AG09319 (cell line): ENCODE measurements around the gene KSR2.
"Not testable (repeated sequence)": the region's sequence is repeated elsewhere in the genome, so short reads cannot be mapped to it uniquely, and the experiment has no call there.

Experiments used
- DNase-seq: peaks from one replicate; pipeline ENCODE4 v3.0.0-alpha.2; 2010; ENCODE audit warnings: low read depth; ENCODE audit errors: extremely low read depth
- TF ChIP-seq, protein P1 (sequence below): IDR thresholded peaks from 2 replicates; pipeline ENCODE4 v1.5.1; 2011; ENCODE audit warnings: low read depth, mild to moderate bottlenecking, inconsistent platforms, low read length, moderate library complexity

The KSR2 gene

GRCh38 chr12:118011377-118011776 is 42.6 kb upstream of the KSR2 start:
- TF ChIP-seq, protein P1, sequence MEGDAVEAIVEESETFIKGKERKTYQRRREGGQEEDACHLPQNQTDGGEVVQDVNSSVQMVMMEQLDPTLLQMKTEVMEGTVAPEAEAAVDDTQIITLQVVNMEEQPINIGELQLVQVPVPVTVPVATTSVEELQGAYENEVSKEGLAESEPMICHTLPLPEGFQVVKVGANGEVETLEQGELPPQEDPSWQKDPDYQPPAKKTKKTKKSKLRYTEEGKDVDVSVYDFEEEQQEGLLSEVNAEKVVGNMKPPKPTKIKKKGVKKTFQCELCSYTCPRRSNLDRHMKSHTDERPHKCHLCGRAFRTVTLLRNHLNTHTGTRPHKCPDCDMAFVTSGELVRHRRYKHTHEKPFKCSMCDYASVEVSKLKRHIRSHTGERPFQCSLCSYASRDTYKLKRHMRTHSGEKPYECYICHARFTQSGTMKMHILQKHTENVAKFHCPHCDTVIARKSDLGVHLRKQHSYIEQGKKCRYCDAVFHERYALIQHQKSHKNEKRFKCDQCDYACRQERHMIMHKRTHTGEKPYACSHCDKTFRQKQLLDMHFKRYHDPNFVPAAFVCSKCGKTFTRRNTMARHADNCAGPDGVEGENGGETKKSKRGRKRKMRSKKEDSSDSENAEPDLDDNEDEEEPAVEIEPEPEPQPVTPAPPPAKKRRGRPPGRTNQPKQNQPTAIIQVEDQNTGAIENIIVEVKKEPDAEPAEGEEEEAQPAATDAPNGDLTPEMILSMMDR: no peak
- no peak for DNase-seq

GRCh38 chr12:118010903-118011302 is 42.1 kb upstream of the KSR2 start:
- no peak for DNase-seq
- TF ChIP-seq, protein P1: no peak

DNA sequence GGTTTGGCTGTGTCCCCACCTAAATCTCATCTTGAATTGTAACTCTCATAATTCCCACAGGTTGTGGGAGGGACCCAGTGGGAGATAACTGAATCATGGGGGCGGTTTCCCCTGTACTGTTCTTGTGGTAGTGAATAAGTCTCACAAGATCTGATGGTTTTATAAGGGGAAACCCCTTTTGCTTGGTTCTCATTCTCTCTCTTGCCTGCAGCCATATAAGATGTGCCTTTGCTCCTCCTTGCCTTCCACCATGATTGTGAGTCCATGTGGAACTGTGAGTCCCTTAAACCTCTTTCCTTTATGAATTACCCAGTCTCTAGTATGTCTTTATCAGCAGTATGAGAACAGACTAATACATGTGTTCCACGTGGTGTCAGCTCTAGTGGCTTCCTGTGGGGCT is 31.0 kb upstream of the KSR2 start:
- DNase-seq: not testable (repeated sequence)

- no peak for DNase-seq
- TF ChIP-seq, protein P1: no peak
These were observed 29.9 kb upstream of the KSR2 start for GRCh38 chr12:117998719-117999118.

DNA sequence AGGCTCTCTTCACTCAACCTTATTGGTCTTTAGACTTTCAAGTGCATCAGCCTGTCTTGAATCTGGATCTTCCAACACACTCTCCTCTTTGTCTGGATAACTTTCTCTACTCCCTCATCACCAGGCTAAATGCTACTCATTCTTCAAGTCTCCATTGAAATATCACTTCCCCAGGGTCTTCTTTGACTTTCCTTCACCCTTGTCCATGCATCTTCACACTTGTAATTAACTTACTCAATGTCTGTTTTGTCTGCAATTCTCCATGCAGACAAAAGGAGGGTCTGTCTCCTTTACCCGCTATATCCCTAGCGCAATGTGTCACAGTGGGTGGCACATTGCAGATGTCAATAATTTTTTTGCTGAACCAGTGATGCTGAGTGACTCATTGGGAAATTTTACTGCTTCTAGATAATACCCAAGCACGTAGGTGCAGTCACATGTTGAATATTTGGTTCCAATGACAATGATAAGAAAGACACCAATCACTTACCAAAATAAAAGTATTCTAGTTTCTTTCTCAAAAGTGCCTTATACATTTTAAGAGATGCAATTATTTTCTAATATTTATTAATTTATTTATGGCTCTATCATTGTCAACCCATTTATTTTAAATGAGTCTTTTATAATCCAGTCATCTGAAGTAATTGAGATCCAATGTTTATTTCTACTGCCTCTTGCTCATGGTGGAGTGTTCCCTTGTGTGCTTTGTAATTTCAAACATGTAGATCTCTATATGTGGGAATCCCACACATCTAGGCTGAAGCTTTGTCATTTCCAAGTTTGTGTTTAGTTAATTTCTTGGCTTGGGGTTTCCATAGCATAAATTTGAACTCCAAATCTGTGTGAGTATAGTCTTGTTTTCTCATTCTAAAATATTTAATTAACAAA is 26.0 kb upstream of the KSR2 start:
- TF ChIP-seq, protein P1: no peak
- no peak for DNase-seq

DNA sequence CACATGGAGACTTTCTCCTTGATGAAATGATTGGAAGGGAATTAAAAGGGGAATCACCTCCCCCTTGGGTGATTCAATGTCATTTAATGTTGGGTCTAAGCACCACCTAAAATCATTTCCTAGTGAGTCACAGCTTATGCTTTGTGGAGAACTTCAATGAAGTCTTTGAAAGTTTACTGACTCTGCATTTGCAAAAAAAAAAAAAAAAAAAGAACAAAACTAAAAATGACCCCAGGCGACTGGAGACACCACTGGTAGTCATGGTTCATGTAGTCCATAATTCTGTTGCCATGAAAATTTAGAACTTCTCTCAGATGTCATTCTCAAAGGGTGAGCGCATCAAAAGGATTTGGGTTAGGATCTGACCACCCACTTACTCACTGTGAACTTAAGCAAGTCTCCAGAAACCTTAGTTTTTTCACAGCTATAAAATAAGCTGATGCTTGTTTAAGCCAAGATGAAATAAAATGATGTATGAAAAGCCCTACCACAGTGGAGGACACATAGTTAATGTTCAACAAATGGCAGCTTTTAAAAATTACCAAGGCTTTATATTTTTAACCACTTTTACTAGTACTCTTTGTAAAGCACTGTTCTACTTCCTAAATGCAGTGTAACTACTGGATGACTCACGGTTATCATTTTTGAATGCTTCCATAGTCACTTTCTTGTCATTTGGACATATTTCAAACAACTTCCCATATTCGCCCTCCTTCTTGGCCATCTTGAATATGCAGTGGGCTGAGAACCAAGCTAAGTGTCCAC is 18.1 kb upstream of the KSR2 start:
- DNase-seq: no peak
- TF ChIP-seq, protein P1: no peak

DNA sequence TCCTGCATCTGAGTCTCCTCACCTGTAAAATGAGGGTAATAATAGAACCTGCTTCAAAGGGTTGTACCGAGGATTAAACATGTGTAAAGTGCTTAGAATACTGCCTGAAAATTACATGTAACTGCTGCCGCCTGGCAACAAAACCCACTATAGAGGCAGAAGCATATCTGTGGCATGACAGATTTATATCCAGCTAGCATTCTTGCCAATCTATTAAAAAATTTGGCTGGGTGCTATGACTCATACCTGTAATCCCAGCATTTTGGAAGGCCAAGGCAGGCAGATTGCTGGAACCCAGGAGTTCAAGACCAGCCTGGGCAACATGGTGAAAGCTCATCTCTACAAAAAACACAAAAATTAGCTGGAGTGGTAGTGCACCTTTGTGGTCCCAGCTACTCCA is 16.4 kb upstream of the KSR2 start:
- DNase-seq: no peak
- TF ChIP-seq, protein P1: no peak
